Right lobe of liver (tissue), 6 donors: Measurements from ENCODE around the gene TNFSF15. TPM values are rescaled to one million over a fixed set of nuclear protein-coding genes. Genes with fewer than 3 reads are reported as not detected.

Experiments
- ATAC-seq, 4 donors: fragments of 200-7000 bp; cut with Tn5 transposase; one replicate each; pipeline ENCODE4 v1.9.1; 2020; ENCODE audit warnings: mild to moderate bottlenecking in 4 of 4, moderate library complexity in 4 of 4
- DNase-seq, 3 donors: peaks; one replicate each; pipeline ENCODE4 v3.0.0-alpha.2; 2020
- H3K27ac ChIP-seq, 3 donors: fragments of 200-600 bp; one replicate each; pipeline ENCODE4 v1.8.0; 2022
- H3K27me3 ChIP-seq, 2 donors: fragments of 200-600 bp; one replicate each; pipeline ENCODE4 v1.8.0; 2022
- H3K36me3 ChIP-seq, 4 donors: fragments of 200-600 bp; sonication (generic) in 1 of 4; one replicate each; pipeline versions ENCODE4 v1.5.1 to v1.8.0; 2017 to 2022; ENCODE audit warnings: control low read depth in 1 of 4
- H3K4me1 ChIP-seq, 4 donors: fragments of 200-600 bp; sonication (generic) in 1 of 4; one replicate each; pipeline versions ENCODE4 v1.5.1 to v1.8.0; 2017 to 2022; ENCODE audit warnings: control low read depth in 1 of 4
- H3K4me3 ChIP-seq, 3 donors: fragments of 200-600 bp; one replicate each; pipeline ENCODE4 v1.8.0; 2022
- H3K9me3 ChIP-seq, 4 donors: fragments of 200-600 bp; sonication (generic) in 1 of 4; one replicate each; pipeline versions ENCODE4 v1.5.1 to v1.8.0; 2017 to 2022; ENCODE audit warnings: control low read depth in 1 of 4
- CTCF ChIP-seq, 4 donors: fragments of 200-600 bp in 3 of 4; fragments of 450-650 bp in 1 of 4; IDR thresholded peaks; one replicate each; pipeline versions ENCODE4 v1.5.1 to v1.8.0; 2016 to 2022; ENCODE audit warnings: antibody characterized with exemption in 4 of 4, mild to moderate bottlenecking in 2 of 4
- POLR2A ChIP-seq: fragments of 450-650 bp; IDR thresholded peaks from one replicate; pipeline ENCODE4 v1.6.1; 2017; ENCODE audit warnings: antibody characterized with exemption, mild to moderate bottlenecking
- WGBS: methylation state at CpG from one replicate; pipeline ENCODE4 v1.1.6; 2018; ENCODE audit warnings: low coverage, low lambda C conversion rate; ENCODE audit not compliant: insufficient coverage; ENCODE audit errors: missing lambda C conversion rate; 5-methylcytosine and 5-hydroxymethylcytosine counted together
- intact Hi-C, 2 donors: fragments of 100-400 bp; cut with DNase I; formaldehyde crosslinking; loops; one replicate each; pipeline versions ENCODE4 v1.11.2 to v1.14.1; 2022
- total RNA-seq, 6 experiments: library from RNA; depleted of rRNA in 2 of 6; stranded (reverse); fragments of >200 nt in 2 of 6; fragmentation: NEBNext Ultra II Directional in 3 of 6; extraction: Animal tissue kit (Norgen Biotek cat#: 25700) in 3 of 6; gene quantifications; one replicate each; pipeline versions ENCODE4 v1.1.0 to v1.2.4, GENCODE V29; 2016 to 2023
- donor health status: DM: no; HTN: yes; CAD: no.
- donor health status: DM: no; HTN: no; CAD: no.
- donor health status: DM: no; HTN: no; CAD: no.
- donor health status: DM: no; HTN: yes; CAD: no.
- donor health status: DM: no; HTN: yes; CAD: no.

TNFSF15 gene
- total RNA-seq, 6 experiments from 2014 or later: 0.04 to 0.35 (median 0.06) TPM; not detected in 1

GRCh38 chr9:114806526-114806900 is 674 bp upstream of the TNFSF15 start:
- H3K4me3 ChIP-seq: no peak overlapping the region
- 15% methylated on average over 2 of the region's 2 CpGs for WGBS
- intact Hi-C loops: no loop called here
- H3K27me3 ChIP-seq: no peaks in the 10 kb centered on the region
- no peak for DNase-seq
- TF ChIP-seq POLR2A (no peak), CTCF (IDR thresholded peaks at IDR 0.05) (no peak)
- H3K9me3 ChIP-seq: no peaks in the 10 kb centered on the region
- peaks cover 0 to 14% (median 0%) of the 10 kb centered on the region in 4 donors for H3K4me1 ChIP-seq
- H3K36me3 ChIP-seq: no peaks in the 10 kb centered on the region
- no peak overlapping the region for H3K27ac ChIP-seq
- peak in 2 of 4 donors; percentile 10 to 41 for ATAC-seq

GRCh38 chr9:114804505-114804904 is 1.3 kb downstream of the TNFSF15 start:
- DNase-seq (no peak), ATAC-seq (peak in 3 of 4 donors; percentile 14 to 36 (median 21))
- intact Hi-C loops: no loop called here
- no peak for TF ChIP-seq CTCF (IDR thresholded peaks at IDR 0.05)
- no peak for TF ChIP-seq POLR2A
- no peaks in the 10 kb centered on the region for H3K36me3 ChIP-seq
- peaks cover 0 to 14% (median 0%) of the 10 kb centered on the region in 4 donors for H3K4me1 ChIP-seq
- H3K4me3 ChIP-seq: no peak overlapping the region
- no peaks in the 10 kb centered on the region for H3K27me3 ChIP-seq
- H3K27ac ChIP-seq: no peak overlapping the region
- 51% methylated on average over 5 of the region's 5 CpGs for WGBS
- H3K9me3 ChIP-seq: no peaks in the 10 kb centered on the region

GRCh38 chr9:114803479-114804265 is 2.2 kb downstream of the TNFSF15 start:
- DNase-seq (no peak), ATAC-seq (peak in 2 of 4 donors; percentile 30 to 49)
- intact Hi-C loops: no loop called here
- H3K27ac ChIP-seq: no peak overlapping the region
- peaks cover 0 to 14% (median 0%) of the 10 kb centered on the region in 4 donors for H3K4me1 ChIP-seq
- no peaks in the 10 kb centered on the region for H3K36me3 ChIP-seq
- TF ChIP-seq CTCF (IDR thresholded peaks at IDR 0.05) (no peak), POLR2A (no peak)
- WGBS: 67% methylated on average over 1 of the region's 1 CpG
- no peaks in the 10 kb centered on the region for H3K9me3 ChIP-seq
- H3K4me3 ChIP-seq: no peak overlapping the region
- H3K27me3 ChIP-seq: no peaks in the 10 kb centered on the region

GRCh38 chr9:114799925-114800324 is 5.9 kb downstream of the TNFSF15 start:
- no peaks in the 10 kb centered on the region for H3K9me3 ChIP-seq
- peaks cover 0 to 5% (median 0%) of the 10 kb centered on the region in 4 donors for H3K4me1 ChIP-seq
- H3K27ac ChIP-seq: no peak overlapping the region
- no peak for TF ChIP-seq CTCF (IDR thresholded peaks at IDR 0.05)
- TF ChIP-seq POLR2A: no peak
- intact Hi-C loops: no loop called here
- H3K4me3 ChIP-seq: no peak overlapping the region
- ATAC-seq (no peak), DNase-seq (no peak)
- H3K27me3 ChIP-seq: no peaks in the 10 kb centered on the region
- 54% methylated on average over 2 of the region's 2 CpGs for WGBS
- H3K36me3 ChIP-seq: no peaks in the 10 kb centered on the region
